Stimulated activated CD8-positive, alpha-beta memory T cell treated with anti-CD3 and anti-CD28 coated beads, Interleukin-7, amount 100 ng/mL, for 48 hours (primary cell): ENCODE measurements around the gene SGCD.
"Not testable (repeated sequence)": the region's sequence is repeated elsewhere in the genome, so short reads cannot be mapped to it uniquely, and the experiment has no call there.

Source experiments
- DNase-seq, 2 donors: peaks; one replicate each; pipeline ENCODE4 v3.0.0-alpha.2; 2020; ENCODE audit warnings: low read depth in 1 of 2; ENCODE audit errors: extremely low read depth in 1 of 2

SGCD gene

GRCh38 chr5:156552855-156553358, 225.9 kb downstream of the SGCD start:
- no peak for DNase-seq

- DNase-seq, result no peak
These were observed 229.9 kb downstream of the SGCD start for GRCh38 chr5:156556666-156557406.

GRCh38 chr5:156560002-156560401, 233.0 kb downstream of the SGCD start:
- no peak for DNase-seq

- DNase-seq, result no peak
These were observed 234.7 kb downstream of the SGCD start for GRCh38 chr5:156561651-156562050.

- DNase-seq, result no peak
These were observed 243.7 kb downstream of the SGCD start for GRCh38 chr5:156570615-156571014.

GRCh38 chr5:156581725-156582124, 254.8 kb downstream of the SGCD start:
- no peak for DNase-seq

GRCh38 chr5:156582193-156582598, 255.2 kb downstream of the SGCD start:
- no peak for DNase-seq

- DNase-seq, result no peak
These were observed 257.9 kb downstream of the SGCD start for GRCh38 chr5:156584871-156585270.

GRCh38 chr5:156585999-156586398, 259.0 kb downstream of the SGCD start:
- no peak for DNase-seq

- no peak for DNase-seq
These were observed 260.0 kb downstream of the SGCD start for GRCh38 chr5:156587012-156587411.

- no peak for DNase-seq
These were observed 261.3 kb downstream of the SGCD start for GRCh38 chr5:156588306-156588705.

GRCh38 chr5:156589104-156589945, 262.4 kb downstream of the SGCD start:
- no peak for DNase-seq

- no peak for DNase-seq
These were observed 262.9 kb downstream of the SGCD start for GRCh38 chr5:156589946-156590216.

GRCh38 chr5:156590978-156591377, 264.0 kb downstream of the SGCD start:
- no peak for DNase-seq

- no peak for DNase-seq
These were observed 264.7 kb downstream of the SGCD start for GRCh38 chr5:156591631-156592030.

GRCh38 chr5:156593546-156593945, 266.6 kb downstream of the SGCD start:
- DNase-seq, result no peak

- no peak for DNase-seq
These were observed 267.4 kb downstream of the SGCD start for GRCh38 chr5:156594406-156594805.

- no peak for DNase-seq
These were observed 268.3 kb downstream of the SGCD start for GRCh38 chr5:156595132-156595787.

- DNase-seq, result no peak
These were observed 270.3 kb downstream of the SGCD start for GRCh38 chr5:156597276-156597675.

GRCh38 chr5:156598964-156599363, 272.0 kb downstream of the SGCD start:
- DNase-seq, result no peak

- DNase-seq, result not testable (repeated sequence)
These were observed 283.6 kb downstream of the SGCD start for GRCh38 chr5:156610582-156610981.

GRCh38 chr5:156615901-156616300, 288.9 kb downstream of the SGCD start:
- no peak for DNase-seq
